GM12878 (cell line): ENCODE data around the gene PSG4. TPM values are rescaled to one million over a fixed set of nuclear protein-coding genes. Genes with fewer than 3 reads are reported as not detected.
"Not testable (repeated sequence)": the region's sequence is repeated elsewhere in the genome, so short reads cannot be mapped to it uniquely, and the experiment has no call there.

Experiments
- ATAC-seq: fragments of 200-7000 bp; cut with Tn5 transposase; 3 replicates; pipeline ENCODE4 v1.9.1; 2020; ENCODE audit warnings: mild to moderate bottlenecking, moderate library complexity
- BruUV-seq: library from RNA; stranded (reverse); fragments of 400-500 nt; replicated peaks from 2 replicates; lab custom pipeline; 2021; lab: Mats Ljungman, UMichigan
- CTCF ChIA-PET: fragments of 300-600 bp; sonication (Branson Sonifier 250); formaldehyde crosslinking; extraction: SDS; loops from one replicate; lab custom pipeline; 2021; ENCODE audit warnings: inconsistent platforms; lab: Yijun Ruan, JAX
- POLR2A ChIA-PET: fragments of 350-600 bp; formaldehyde crosslinking; extraction: SDS; loops from one replicate; lab custom pipeline; 2021; ENCODE audit warnings: inconsistent platforms; lab: Charles Lee
- RAD21 ChIA-PET: fragments of 300-600 bp; sonication (Branson Sonifier 250); formaldehyde crosslinking; loops from one replicate; lab custom pipeline; 2023; ENCODE audit warnings: antibody characterized with exemption; ENCODE audit not compliant: unreplicated experiment; lab: Charles Lee
- SMC1A ChIA-PET: fragments of 300-600 bp; sonication (Branson Sonifier 250); formaldehyde crosslinking; loops from one replicate; lab custom pipeline; 2023; ENCODE audit not compliant: unreplicated experiment, uncharacterized antibody; lab: Charles Lee
- DNase-seq: peaks from one replicate; pipeline ENCODE4 v3.0.0-alpha.2; 2011; ENCODE audit warnings: low read depth, low spot score
- FAIRE-seq: peaks from 3 replicates; lab custom pipeline; 2011; peaks lifted over from hg19 to GRCh38; lab: Jason Lieb, UNC
- H2AFZ ChIP-seq: 2 replicates; pipeline ENCODE4 v1.6.0; 2011; ENCODE audit warnings: low read depth, low read length, control low read depth; ENCODE audit not compliant: control insufficient read depth
- H3K27ac ChIP-seq: 2 replicates; pipeline ENCODE4 v1.5.1; 2011; ENCODE audit warnings: control low read depth; ENCODE audit not compliant: control insufficient read depth, insufficient read depth
- H3K27me3 ChIP-seq, 2 experiments: replicated peaks in 1 of 2; 2 replicates each; pipeline versions ENCODE4 v1.6.0 to v1.6.1; 2011; ENCODE audit warnings: low read length in 1 of 2; ENCODE audit not compliant: control insufficient read depth in 2 of 2, insufficient read depth in 2 of 2
- H3K36me3 ChIP-seq, 2 experiments: 2 replicates each; pipeline ENCODE4 v1.5.1; 2011; ENCODE audit warnings: low read length in 1 of 2; ENCODE audit not compliant: control insufficient read depth in 2 of 2, insufficient read depth in 2 of 2
- H3K4me1 ChIP-seq: 2 replicates; pipeline ENCODE4 v1.6.1; 2011; ENCODE audit warnings: mild to moderate bottlenecking, low read length, moderate library complexity, mixed read lengths; ENCODE audit not compliant: control insufficient read depth, insufficient read depth
- H3K4me2 ChIP-seq: 2 replicates; pipeline ENCODE4 v1.6.0; 2011; ENCODE audit warnings: control low read depth; ENCODE audit not compliant: control insufficient read depth, insufficient read depth
- H3K4me3 ChIP-seq: fragments of 200-600 bp; sonication (generic); 2 replicates; pipeline ENCODE4 v1.5.1; 2016
- H3K79me2 ChIP-seq: 2 replicates; pipeline ENCODE4 v1.6.0; 2011; ENCODE audit warnings: low read length; ENCODE audit not compliant: control insufficient read depth, insufficient read depth
- H3K9ac ChIP-seq: 2 replicates; pipeline ENCODE4 v1.8.0; 2011; ENCODE audit warnings: low read length, control low read depth, mixed read lengths; ENCODE audit not compliant: control insufficient read depth, insufficient read depth
- H3K9me3 ChIP-seq: replicated peaks from 3 replicates; pipeline ENCODE4 v1.5.1; 2011; ENCODE audit warnings: mild to moderate bottlenecking, low read length; ENCODE audit not compliant: control insufficient read depth, insufficient read depth
- H4K20me1 ChIP-seq: 2 replicates; pipeline ENCODE4 v1.6.0; 2011; ENCODE audit not compliant: control insufficient read depth, insufficient read depth
- CREB1 ChIP-seq: IDR thresholded peaks from 2 replicates; pipeline ENCODE4 v1.6.1; 2012; ENCODE audit warnings: low read depth, mild to moderate bottlenecking, inconsistent platforms
- CTCF ChIP-seq, 3 experiments: IDR thresholded peaks in 2 of 3; conservative IDR thresholded peaks in 1 of 3; 2 replicates each; pipeline ENCODE4 v1.5.1; 2011; ENCODE audit warnings: low read depth in 3 of 3, low read length in 3 of 3, mild to moderate bottlenecking in 3 of 3, control low read depth in 2 of 3, moderate library complexity in 2 of 3, inconsistent platforms in 1 of 3, mixed read lengths in 1 of 3; ENCODE audit not compliant: control insufficient read depth in 2 of 3, insufficient read depth in 1 of 3; ENCODE audit errors: extremely low read depth in 1 of 3
- FOXM1 ChIP-seq: IDR thresholded peaks from 2 replicates; pipeline ENCODE4 v1.6.1; 2012; ENCODE audit warnings: low read depth, mild to moderate bottlenecking, inconsistent platforms, low read length, moderate library complexity
- HDAC6 ChIP-seq: fragments of 200-600 bp; sonication (generic); IDR thresholded peaks from one replicate; pipeline ENCODE4 v1.8.0; 2017; ENCODE audit warnings: antibody characterized with exemption; ENCODE audit not compliant: unreplicated experiment
- NFYA ChIP-seq: IDR thresholded peaks from 2 replicates; pipeline ENCODE4 v1.6.1; 2011; ENCODE audit warnings: low read depth, mild to moderate bottlenecking, low read length, improper control_type of control experiment, borderline replicate concordance
- NR2C1 ChIP-seq: fragments of 450-650 bp; IDR thresholded peaks from 2 replicates; pipeline ENCODE4 v1.6.1; 2017; ENCODE audit warnings: antibody characterized with exemption, mild to moderate bottlenecking, moderate library complexity
- RB1 ChIP-seq: fragments of 450-650 bp; formaldehyde crosslinking; IDR thresholded peaks from 2 replicates; pipeline ENCODE4 v1.6.1; 2017; ENCODE audit warnings: mild to moderate bottlenecking, borderline replicate concordance
- RELB ChIP-seq: fragments of 450-650 bp; IDR thresholded peaks from 2 replicates; pipeline ENCODE4 v1.6.1; 2017; ENCODE audit warnings: low read depth, mild to moderate bottlenecking, moderate library complexity
- SMC3 ChIP-seq: IDR thresholded peaks from 2 replicates; pipeline ENCODE4 v1.6.1; 2011; ENCODE audit warnings: low read length, improper control_type of control experiment, borderline replicate concordance
- TCF12 ChIP-seq: IDR thresholded peaks from 2 replicates; pipeline ENCODE4 v1.6.1; 2011; ENCODE audit warnings: low read depth, mild to moderate bottlenecking, low read length
- ZBTB11 ChIP-seq: fragments of 450-650 bp; formaldehyde crosslinking; IDR thresholded peaks from 2 replicates; pipeline ENCODE4 v1.5.0; 2022; ENCODE audit warnings: mild to moderate bottlenecking, missing genetic modification characterization
- WGBS: methylation state at CpG from one replicate; pipeline ENCODE4 v1.1.6; 2016; ENCODE audit warnings: low lambda C conversion rate; ENCODE audit not compliant: insufficient replicate concordance, insufficient coverage; ENCODE audit errors: missing lambda C conversion rate; 5-methylcytosine and 5-hydroxymethylcytosine counted together
- in situ Hi-C: fragments of 300-500 bp; cut with MboI; formaldehyde crosslinking; loops from 9 replicates; pipeline ENCODE4 v1.14.3; 2018; ENCODE audit warnings: mixed read lengths
- intact Hi-C: fragments of 100-400 bp; cut with micrococcal nuclease; formaldehyde crosslinking; loops from one replicate; pipeline ENCODE4 v1.14.2; 2022; ENCODE audit not compliant: unreplicated experiment
- polyA plus RNA-seq, 11 experiments: library from polyadenylated mRNA; depleted of rRNA in 4 of 11; unstranded in 6 of 11; stranded (reverse) in 5 of 11; fragments of >200 nt; fragmentation: Nextera tagmentation in 4 of 11; fragmentation: Illumina TruSeq in 1 of 11; extraction: Ambion mirVana in 4 of 11; extraction: Trizol in 1 of 11; gene quantifications; 1 replicate in 1 of 11; 2 replicates in 10 of 11; pipeline versions ENCODE4 v1.2.1 to v1.2.3, GENCODE V29; 2011 to 2016; ENCODE audit warnings: inconsistent platforms in 2 of 11, missing spikeins in 2 of 11, low read depth in 1 of 11
- total RNA-seq, 4 experiments: library from RNA; depleted of rRNA in 3 of 4; stranded (reverse); fragments of >200 nt in 3 of 4; fragmentation: Illumina TruSeq in 1 of 4; extraction: Trizol in 1 of 4; gene quantifications; 2 replicates each; pipeline versions ENCODE4 v1.2.1 to v1.2.3, GENCODE V29; 2013 to 2021

PSG4 gene
- total and polyA plus RNA-seq, 10 of the 15 experiments (the other 5 are each of a cell fraction or from before 2014, with no cell fraction given) = not detected

GRCh38 chr19:43215881-43216280, 10.4 kb upstream of the PSG4 start:
- WGBS = 0% methylated on average over 2 of the region's 2 CpGs
- H3K9me3 ChIP-seq, BruUV-seq, H3K36me3 ChIP-seq, H3K4me2 ChIP-seq, H2AFZ ChIP-seq, H3K79me2 ChIP-seq, H3K4me3 ChIP-seq, FAIRE-seq, H4K20me1 ChIP-seq, POLR2A ChIA-PET, intact Hi-C loops, DNase-seq, SMC1A ChIA-PET, in situ Hi-C loops, RAD21 ChIA-PET, H3K27me3 ChIP-seq, H3K27ac ChIP-seq, CTCF ChIA-PET, ATAC-seq, H3K9ac ChIP-seq, H3K4me1 ChIP-seq: not testable (repeated sequence)

GRCh38 chr19:43207991-43208390, 2.6 kb upstream of the PSG4 start:
- SMC1A ChIA-PET = no interaction called here
- CTCF ChIA-PET = interaction anchor here (0.7 to 1.5 kb wide), 2 partner anchors 16 to 48 kb away, joined by 3 to 4 read pairs; no protein-coding TSS in a partner anchor
- Histone ChIP-seq H3K27me3 (no peaks in the 10 kb centered on the region), H4K20me1 (no peaks in the 10 kb centered on the region), H3K4me3 (no peak overlapping the region), H3K27ac (no peak overlapping the region), H3K9me3 (no peaks in the 10 kb centered on the region), H2AFZ (no peak overlapping the region), H3K36me3 (no peaks in the 10 kb centered on the region), H3K9ac (no peak overlapping the region), H3K4me2 (no peak overlapping the region), H3K4me1 (no peaks in the 10 kb centered on the region), H3K79me2 (no peaks in the 10 kb centered on the region)
- RAD21 ChIA-PET = no interaction called here
- POLR2A ChIA-PET = no interaction called here
- in situ Hi-C loops = no loop called here
- intact Hi-C loops = no loop called here
- DNase-seq (no peak), ATAC-seq (no peak), FAIRE-seq (no peak)
- WGBS = 4% methylated on average over 4 of the region's 4 CpGs
- BruUV-seq = no TSS peak
- TF ChIP-seq NR2C1 = no peak
- no peak for TF ChIP-seq CREB1
- TF ChIP-seq TCF12 = no peak
- TF ChIP-seq RB1 = no peak
- TF ChIP-seq HDAC6 = no peak
- no peak for TF ChIP-seq ZBTB11 (CRISPR knock-in tag)
- no peak for TF ChIP-seq FOXM1
- TF ChIP-seq SMC3 = no peak
- TF ChIP-seq NFYA = no peak
- TF ChIP-seq RELB = no peak
- no peak for TF ChIP-seq CTCF (IDR thresholded peaks at IDR 0.05 in 2 of 3, conservative IDR thresholded peaks at IDR 0.05 in 1 of 3; ENCODE audit: control insufficient read depth in 2 of 3, extremely low read depth in 1 of 3, insufficient read depth in 1 of 3, low read depth in 3 of 3, low read length in 3 of 3)
